GM12801 (cell line): ENCODE measurements around the gene STEAP3.

Source experiments
- CTCF ChIP-seq: IDR thresholded peaks from one replicate; pipeline ENCODE4 v1.5.1; 2011; ENCODE audit warnings: control low read depth; ENCODE audit not compliant: insufficient read length; ENCODE audit errors: extremely low read depth

STEAP3 gene

GRCh38 chr2:119178776-119179175 lies 44.9 kb upstream of the STEAP3 start:
- no peak for TF ChIP-seq CTCF

GRCh38 chr2:119179202-119179601 lies 44.4 kb upstream of the STEAP3 start:
- no peak for TF ChIP-seq CTCF

DNA sequence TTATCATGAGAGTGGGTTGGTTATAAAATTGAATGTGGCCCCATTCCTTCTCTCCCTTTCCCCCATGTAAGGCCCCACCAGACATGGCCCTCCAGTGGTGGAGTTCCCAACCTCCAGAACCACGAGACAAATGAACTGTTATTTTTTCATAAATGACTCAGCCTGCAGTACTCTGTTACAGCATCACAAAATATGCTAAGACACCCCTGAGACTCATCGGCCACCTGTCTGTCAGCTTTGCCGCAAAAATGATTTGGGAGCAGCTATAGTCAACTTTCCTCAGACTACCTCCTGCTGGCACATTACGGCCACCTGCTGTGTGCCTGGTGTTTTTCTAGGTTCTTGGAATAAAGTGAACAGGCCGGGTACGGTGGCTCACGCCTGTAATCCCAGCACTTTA lies 43.6 kb upstream of the STEAP3 start:
- TF ChIP-seq CTCF = no peak

DNA sequence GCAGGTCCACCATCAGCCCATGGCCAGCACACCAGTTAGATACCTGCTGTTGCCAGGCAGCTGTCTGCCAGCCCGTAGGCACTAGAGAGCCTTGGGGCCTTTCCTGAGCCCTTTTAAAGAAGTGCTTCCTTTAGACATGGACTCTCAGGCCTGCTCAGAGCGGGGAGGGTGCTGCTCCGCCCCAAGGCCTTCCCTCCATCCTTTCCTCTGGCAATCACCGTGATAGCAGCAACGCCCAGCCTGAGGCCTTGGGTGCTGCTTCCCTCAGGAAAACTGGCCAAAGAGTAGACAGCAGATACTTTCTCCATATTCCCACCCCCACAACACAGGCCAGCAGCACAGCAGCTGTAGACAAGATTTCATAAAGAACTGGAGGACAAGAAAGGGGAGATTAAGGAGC lies 42.7 kb upstream of the STEAP3 start:
- no peak for TF ChIP-seq CTCF

GRCh38 chr2:119181391-119181790 lies 42.2 kb upstream of the STEAP3 start:
- TF ChIP-seq CTCF = no peak

- no peak for TF ChIP-seq CTCF
Observed at GRCh38 chr2:119181791-119182445, 41.7 kb upstream of the STEAP3 start.

DNA sequence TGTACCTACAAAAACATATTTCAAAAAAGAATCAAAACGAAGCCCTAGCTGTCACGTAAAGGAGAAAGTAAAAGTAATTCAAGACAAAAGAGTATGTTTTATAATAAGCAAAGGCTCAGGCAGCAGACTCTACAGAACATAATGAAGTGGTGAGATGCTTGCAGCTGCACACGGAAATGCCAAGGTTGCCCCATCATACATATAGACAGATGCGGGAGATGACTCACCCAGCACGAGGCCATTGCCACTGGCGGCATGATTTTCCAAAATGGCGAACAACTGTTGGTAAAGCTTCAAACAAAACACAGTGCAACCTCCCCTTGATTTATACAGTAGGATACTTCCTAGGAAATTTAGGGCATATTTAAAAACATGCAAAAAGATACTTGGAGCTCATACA lies 39.1 kb upstream of the STEAP3 start:
- no peak for TF ChIP-seq CTCF
